NT2/D1 (cell line): ENCODE measurements around the gene LRRC47.

Experiments used
- SUZ12 ChIP-seq: IDR thresholded peaks from 2 replicates; pipeline ENCODE4 v1.6.1; 2011; ENCODE audit not compliant: insufficient read length, insufficient read depth; ENCODE audit errors: extremely low read depth
- YY1 ChIP-seq: IDR thresholded peaks from 2 replicates; pipeline ENCODE4 v1.6.1; 2011; ENCODE audit not compliant: insufficient read length, insufficient read depth
- ZNF274 ChIP-seq: IDR thresholded peaks from 2 replicates; pipeline ENCODE4 v1.6.1; 2011; ENCODE audit warnings: mild to moderate bottlenecking, low read depth, low read length

- TF ChIP-seq ZNF274 (no peak), YY1 (no peak), SUZ12 (no peak)
Observed at GRCh38 chr1:3773572-3774275, 22.6 kb downstream of the LRRC47 start.
